Measurements from ENCODE around the gene COX6B2. TPM values are rescaled to one million over a fixed set of nuclear protein-coding genes. Genes with fewer than 3 reads are reported as not detected.

Gene COX6B2
- polyA plus RNA-seq, 4 donors = 0.49 to 1.5 (median 0.83) TPM

DNA sequence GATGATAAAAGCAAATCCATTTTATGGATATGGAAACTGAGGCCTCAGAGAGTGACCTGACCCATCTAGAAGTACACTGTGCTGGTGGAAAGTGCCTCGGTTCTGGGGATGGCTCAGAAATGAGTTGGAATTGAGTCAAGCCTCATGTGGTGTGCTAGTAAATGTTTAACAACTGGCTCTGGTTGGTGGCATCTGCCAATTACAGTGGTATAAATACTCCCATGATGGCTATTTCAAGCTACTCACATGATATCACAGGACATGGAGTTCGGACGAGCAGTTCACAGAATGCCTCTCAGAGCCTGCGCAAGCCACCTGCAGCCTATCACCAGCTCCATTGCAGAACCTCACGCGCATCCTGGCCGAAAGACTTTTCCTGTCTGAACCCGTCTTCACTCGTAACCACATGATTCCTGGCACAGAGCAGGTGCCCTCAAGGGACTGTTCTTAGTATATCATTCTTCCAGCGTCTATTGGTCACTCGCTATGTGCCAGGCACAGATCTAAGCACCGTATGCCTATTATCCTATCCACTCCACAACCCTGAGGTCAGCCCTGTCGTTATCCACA lies 38.5 kb downstream of the COX6B2 start:
- DNase-seq (ENCODE audit: low read depth in 4 of 4, low spot score in 3 of 4) = no peak

GRCh38 chr19:55314396-55314795 lies 40.1 kb downstream of the COX6B2 start:
- DNase-seq (ENCODE audit: low read depth in 4 of 4, low spot score in 3 of 4) = no peak

GRCh38 chr19:55312621-55313512 lies 41.7 kb downstream of the COX6B2 start:
- no peak for DNase-seq (ENCODE audit: low read depth in 4 of 4, low spot score in 3 of 4)

DNA sequence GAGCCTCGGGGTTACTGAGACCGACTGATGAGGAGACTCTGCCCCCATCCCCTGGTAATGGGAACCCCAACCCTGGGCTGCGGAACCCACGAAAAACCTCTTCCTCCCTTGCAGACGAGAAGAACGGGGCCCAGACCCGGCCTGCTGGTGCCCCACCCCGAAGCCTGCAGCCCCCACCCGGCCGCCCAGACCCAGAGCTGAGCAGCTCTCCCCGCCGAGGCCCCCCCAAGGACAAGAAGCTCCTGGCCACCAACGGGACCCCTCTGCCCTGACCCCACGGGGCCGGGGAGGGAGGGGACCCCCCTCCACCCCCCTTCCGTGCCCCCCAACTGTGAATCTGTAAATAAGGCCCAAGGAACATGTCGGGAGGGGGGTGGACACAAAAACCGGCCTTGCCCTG lies 42.7 kb downstream of the COX6B2 start:
- DNase-seq (ENCODE audit: low read depth in 4 of 4, low spot score in 3 of 4) = no peak

DNA sequence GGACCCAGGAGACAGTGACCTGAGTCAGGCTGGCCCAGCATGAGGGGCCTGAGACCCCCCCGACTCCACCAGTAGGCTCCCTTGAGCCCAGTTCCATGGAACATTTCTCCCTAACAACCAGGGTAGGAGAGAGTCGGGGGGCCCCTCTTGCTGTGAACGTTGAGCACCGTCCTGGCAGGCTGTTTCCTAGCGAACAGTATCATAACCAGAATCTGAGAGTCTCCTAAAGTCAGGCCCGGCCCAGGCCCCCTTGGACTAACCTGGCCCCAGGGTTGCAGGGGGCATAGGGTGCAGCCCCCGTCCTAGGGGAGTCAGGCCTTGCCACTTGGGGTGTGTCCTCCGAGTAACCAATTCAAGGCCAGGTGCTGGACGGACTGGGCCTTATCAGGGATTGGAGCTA lies 43.1 kb downstream of the COX6B2 start:
- DNase-seq (ENCODE audit: low read depth in 4 of 4, low spot score in 3 of 4) = no peak

DNA sequence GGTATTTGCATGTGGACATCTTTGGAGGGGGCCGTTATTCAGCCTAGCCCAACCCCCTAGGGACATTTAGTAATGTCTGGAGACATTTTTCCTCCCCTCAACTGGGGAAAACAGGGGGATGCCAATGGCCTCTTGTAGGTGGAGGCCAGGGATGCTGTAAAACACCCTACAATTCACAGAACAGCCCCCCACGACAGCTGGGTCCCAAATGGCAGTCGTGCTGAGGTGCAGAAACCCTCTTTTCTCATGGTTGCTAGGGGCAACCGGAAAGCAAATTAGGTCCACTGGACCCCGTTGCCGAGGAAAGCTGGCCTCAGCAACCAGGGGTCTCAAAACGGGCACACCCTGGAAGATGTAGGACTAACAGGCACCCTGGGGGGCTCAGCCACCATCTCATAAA lies 44.0 kb downstream of the COX6B2 start:
- DNase-seq (ENCODE audit: low read depth in 4 of 4, low spot score in 3 of 4) = no peak

DNA sequence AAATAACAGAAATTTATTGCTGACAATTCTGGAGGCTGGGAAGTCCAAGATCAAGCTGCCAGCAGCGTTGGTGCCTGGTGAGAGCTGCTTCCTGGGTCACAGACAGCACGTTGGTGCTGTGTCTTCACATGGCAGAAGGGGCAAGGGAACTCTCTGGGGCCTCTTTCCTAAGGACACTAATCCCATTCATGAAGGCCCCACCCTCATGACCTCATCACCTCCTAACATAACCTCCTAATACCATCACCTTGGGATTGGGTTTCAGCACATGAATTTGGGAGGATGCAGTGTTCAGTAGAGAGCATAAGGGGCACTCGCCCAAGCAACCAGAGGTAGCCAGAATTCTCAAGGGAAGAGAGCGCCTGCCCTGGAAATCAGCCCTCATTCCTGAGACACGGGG lies 45.1 kb downstream of the COX6B2 start:
- no peak for DNase-seq (ENCODE audit: low read depth in 4 of 4, low spot score in 3 of 4)

GRCh38 chr19:55308281-55308680 lies 46.2 kb downstream of the COX6B2 start:
- DNase-seq (ENCODE audit: low read depth in 4 of 4, low spot score in 3 of 4) = no peak

DNA sequence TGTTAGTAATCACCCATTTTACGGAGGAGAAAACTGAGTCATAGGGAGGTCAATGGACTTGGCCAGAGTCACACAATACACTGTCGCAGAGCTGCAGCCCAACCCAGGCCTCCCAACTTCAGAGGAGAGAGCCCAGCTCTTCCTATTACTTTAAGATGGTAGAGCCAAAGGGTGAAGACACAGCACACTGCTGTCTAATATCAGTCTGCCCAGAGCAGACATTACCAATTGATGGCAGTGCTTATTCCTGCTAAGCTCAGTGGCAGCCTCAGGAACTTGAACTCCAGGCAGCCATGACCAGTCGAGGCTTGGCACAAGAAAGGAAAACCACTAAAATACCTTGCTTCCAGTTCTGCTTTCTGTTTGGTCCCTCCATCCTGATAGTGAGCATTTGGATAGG lies 47.8 kb downstream of the COX6B2 start:
- no peak for DNase-seq (ENCODE audit: low read depth in 4 of 4, low spot score in 3 of 4)

DNA sequence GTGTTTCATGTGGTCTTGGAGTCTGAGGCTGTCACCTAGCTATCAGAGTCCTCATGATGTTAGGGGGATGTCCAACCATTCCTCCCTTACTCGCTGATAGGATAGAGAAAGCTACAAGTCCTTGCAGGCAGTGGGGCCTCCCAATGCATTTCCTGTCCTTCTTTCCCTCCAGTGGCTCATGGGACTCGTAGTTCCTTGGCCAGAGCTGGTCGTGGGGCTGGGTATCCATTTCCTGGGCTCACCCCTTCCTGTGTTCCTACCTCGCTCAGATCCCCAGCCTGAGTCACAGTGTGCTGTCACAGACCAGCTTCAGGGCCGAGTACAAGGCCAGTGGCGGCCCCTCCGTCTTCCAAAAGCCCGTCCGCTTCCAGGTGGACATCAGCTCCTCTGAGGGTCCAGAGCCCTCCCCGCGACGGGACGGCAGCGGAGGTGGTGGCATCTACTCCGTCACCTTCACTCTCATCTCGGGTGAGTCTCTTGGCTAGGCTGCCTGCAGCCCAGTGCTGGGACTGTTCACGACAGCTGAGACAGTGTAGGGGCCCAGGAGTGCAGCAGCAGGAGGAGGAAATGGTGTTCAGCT lies 48.4 kb downstream of the COX6B2 start:
- no peak for DNase-seq (ENCODE audit: low read depth in 4 of 4, low spot score in 3 of 4)

GRCh38 chr19:55305491-55305890 lies 49.0 kb downstream of the COX6B2 start:
- DNase-seq (ENCODE audit: low read depth in 4 of 4, low spot score in 3 of 4) = no peak

DNA sequence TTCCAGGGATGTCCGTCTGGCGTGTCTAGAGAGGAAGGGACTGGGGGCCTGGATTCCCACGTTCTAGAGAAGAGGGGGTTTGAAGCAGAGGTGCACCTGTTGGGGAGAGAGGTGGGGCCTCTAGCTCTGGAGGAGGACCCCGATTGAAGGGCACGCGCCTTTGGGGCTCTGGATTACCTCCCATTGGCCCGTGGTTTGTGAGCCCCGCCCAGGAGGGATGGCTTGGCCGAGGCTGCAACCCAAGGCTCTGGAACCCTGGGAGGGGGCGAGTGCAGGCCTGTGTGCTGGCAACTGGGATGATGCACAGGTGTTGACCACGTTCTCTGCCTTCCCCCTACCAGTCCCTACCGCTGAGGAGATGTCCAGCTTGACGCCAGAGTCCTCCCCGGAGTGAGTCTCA lies 49.5 kb downstream of the COX6B2 start:
- DNase-seq (ENCODE audit: low read depth in 4 of 4, low spot score in 3 of 4) = no peak

DNA sequence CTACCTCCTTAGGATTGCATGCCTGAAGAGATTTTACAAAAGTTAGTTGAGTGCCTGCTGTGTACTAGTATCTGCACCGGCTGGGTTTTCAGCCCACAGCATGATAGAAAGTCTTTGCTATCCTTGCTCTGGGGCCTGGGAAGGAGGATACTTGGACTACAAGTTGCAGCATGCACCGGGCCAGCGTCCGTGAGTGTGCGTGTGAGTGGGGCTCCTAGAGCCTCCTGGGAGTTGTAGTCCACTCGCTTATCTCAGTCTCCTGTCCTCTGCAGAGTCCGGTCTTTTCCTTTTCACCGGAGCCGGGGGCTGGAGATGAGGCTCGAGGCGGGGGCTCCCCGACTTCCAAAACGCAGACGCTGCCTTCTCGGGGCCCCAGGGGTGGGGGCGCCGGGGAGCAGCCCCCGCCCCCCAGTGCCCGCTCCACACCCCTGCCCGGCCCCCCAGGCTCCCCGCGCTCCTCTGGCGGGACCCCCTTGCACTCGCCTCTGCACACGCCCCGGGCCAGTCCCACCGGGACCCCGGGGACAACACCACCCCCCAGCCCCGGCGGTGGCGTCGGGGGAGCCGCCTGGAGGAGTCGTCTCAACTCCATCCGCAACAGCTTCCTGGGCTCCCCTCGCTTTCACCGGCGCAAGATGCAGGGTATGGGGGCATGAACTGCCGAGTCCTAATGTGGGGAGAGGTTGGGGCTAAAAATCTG lies 50.1 kb downstream of the COX6B2 start:
- DNase-seq (ENCODE audit: low read depth in 4 of 4, low spot score in 3 of 4) = no peak

- no peak for DNase-seq (ENCODE audit: low read depth in 4 of 4, low spot score in 3 of 4)
Measured at GRCh38 chr19:55303477-55303876, 51.0 kb downstream of the COX6B2 start.

GRCh38 chr19:55302318-55302703 lies 52.2 kb downstream of the COX6B2 start:
- no peak for DNase-seq (ENCODE audit: low read depth in 4 of 4, low spot score in 3 of 4)

DNA sequence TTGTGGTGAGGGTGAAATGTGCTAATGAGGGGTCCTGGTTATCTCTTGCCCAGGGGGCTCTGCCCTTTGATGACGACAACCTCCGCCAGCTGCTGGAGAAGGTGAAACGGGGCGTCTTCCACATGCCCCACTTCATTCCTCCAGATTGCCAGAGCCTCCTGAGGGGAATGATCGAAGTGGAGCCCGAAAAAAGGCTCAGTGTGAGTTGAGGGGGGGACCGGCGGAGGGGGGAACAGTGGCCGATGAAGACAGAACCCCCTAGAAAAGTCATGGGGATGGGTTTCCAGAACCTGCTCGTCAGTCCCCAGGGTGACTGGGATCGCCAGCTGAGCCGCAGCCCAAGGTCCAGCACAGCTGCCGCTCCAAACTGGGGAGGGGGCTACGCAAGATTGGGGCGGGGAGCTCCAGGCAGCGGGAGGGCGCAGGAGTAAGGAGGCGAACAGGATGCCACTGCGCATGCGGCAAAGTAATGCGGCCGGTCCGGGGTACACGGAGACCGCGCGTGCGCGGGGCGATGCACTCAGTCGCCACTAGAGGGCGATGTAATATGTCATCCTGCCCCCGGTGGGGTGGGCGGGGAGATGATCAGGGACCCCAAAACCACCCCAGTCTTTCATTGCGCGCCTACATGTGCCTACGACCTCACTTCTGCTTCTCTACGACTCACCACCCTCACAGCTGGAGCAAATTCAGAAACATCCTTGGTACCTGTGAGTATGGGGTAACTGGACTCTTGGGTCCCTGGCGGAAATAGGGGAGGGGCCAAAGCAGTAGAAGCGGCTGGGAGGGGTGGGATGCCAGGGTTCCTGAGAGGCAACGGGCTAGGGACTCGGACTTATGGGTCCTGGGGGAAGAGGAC lies 52.8 kb downstream of the COX6B2 start:
- DNase-seq (ENCODE audit: low read depth in 4 of 4, low spot score in 3 of 4) = peak in 2 of 4 donors; percentile 61 to 69

- no peak for DNase-seq (ENCODE audit: low read depth in 4 of 4, low spot score in 3 of 4)
Measured at GRCh38 chr19:55300886-55301458, 53.5 kb downstream of the COX6B2 start.

DNA sequence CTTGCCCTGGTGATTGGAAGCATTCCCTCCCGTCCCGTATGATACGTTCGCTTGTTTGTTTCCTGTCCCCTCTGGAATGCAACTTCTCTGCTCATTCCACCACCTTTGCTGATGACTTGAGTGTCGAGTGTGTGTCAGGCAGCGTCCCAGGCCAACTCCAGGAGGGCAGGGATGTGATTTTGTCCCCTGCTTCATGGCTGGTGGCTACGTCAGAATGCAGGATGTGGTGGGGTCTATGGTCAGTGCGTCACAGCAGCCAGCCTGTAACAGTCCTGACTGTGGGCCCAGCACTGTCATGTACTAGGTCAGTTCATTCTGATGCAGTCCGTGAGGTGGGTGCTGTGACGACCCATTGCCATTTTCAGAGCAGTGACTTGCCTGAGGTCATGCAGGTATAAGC lies 54.5 kb downstream of the COX6B2 start:
- DNase-seq (ENCODE audit: low read depth in 4 of 4, low spot score in 3 of 4) = no peak

All from left renal pelvis (tissue), 4 donors.